HG03439 (cell line): ENCODE results near the gene PRR29.

Experiments
- ATAC-seq: cut with Tn5 transposase; IDR thresholded peaks from one replicate; pipeline ENCODE4 v1.9.1; 2021; ENCODE audit warnings: mild to moderate bottlenecking, moderate library complexity; ENCODE audit not compliant: unreplicated experiment

Gene PRR29

DNA sequence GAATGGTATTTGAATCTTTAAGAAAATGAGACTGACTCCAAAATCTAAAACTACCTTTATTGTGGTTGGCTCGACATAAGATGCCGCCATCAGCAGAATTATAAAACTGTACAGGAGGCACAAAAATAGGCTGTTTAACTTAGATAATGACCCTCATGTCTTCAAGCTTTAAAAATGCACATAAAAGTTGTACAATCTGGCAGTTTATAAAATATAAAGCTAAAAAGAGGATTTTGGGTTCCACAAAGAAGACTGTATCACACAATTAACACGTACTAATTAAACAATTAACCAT, 40.9 kb downstream of the PRR29 start:
- ATAC-seq = no peak

DNA sequence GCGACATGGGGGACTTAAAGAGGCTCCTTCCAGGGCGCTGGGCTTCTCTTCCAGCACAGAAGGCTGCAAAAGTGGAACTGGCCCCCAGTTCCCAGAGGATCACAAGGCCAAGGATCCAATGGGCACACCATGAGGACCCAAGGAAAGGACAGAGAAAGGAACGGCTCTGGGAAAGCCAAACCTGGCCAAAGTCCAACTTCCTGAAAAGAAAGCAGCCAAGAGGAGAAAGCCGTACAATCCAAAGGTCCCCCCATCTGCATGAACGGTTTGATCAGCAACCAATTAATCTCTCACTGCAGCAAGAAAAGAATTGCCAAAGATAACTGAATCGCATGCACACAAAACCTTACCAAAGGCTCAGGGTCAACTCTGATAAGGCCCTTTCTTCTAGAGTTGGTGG, 42.1 kb downstream of the PRR29 start:
- ATAC-seq = no peak

DNA sequence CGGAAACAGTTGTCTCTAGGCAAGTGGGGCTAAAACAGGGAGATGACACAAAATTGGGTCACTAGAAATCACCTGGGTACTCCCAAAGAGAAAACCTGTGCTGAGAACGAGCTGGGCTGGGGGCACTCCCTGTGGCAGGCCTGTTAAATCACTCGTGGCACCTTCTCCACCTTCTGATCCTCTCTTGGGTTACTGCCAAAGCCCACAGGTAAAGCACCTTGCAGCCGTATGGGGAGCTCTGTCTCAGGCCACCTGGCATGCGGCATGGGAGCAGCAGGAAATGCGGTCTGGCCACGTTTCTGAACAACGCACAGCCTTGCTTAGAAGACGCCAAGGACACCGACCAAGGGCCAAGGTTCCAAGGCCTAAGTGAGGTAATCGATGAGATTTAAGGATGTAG, 43.8 kb downstream of the PRR29 start:
- no peak for ATAC-seq

DNA sequence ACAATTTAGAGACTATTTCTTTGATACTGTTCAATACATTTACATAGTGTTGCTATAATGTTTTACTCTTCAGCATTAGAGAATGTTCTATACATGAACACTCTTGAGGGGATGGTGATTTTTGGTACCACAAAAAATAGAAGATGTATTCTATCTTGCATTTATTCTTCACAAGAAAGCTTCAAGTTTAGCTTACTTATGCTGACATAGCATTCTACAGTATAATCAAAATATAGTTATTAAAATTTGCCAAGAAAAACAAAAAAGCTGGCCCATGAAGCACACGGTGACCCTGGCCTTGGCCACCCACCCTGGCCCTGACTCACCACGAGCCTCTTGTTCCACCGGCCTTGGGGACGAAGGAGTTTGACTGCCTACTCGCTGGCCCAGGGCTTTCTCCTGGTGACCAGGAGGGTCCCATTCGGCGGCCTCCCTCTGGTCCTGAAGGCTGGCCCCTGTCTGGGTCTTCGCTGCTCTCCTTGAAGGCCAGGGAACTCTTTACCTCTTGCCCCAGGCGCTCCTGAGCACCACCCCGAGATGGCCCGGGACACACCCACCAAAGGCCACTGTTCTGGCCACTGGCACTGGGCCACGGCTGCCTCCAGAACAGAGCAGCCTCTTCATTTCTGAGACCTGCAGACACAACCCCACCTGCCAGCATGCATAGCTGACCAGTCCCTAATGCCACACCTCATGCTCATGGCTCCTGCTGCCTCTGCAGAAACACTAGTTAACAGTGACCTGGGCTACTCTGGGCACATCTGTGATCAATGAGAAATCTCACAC, 44.7 kb downstream of the PRR29 start:
- no peak for ATAC-seq

DNA sequence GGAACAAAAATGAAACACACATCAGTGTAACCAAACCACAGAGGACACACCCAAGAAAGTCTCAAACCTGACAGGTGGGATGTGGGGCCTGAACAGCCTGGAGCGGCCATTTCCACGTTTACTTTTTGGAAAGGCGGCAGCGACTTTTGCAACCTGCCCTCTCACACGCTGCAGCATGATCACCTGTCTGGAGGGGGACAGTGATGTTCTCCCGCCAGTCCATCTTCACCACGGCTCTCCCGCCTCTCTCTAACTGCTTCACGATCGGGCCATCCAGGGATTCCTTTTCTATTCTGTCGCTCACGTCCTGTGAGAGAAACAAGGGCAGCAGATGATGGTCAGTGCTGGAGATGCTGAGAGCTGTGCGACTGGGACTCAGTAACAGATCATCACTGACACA, 47.0 kb downstream of the PRR29 start:
- no peak for ATAC-seq

DNA sequence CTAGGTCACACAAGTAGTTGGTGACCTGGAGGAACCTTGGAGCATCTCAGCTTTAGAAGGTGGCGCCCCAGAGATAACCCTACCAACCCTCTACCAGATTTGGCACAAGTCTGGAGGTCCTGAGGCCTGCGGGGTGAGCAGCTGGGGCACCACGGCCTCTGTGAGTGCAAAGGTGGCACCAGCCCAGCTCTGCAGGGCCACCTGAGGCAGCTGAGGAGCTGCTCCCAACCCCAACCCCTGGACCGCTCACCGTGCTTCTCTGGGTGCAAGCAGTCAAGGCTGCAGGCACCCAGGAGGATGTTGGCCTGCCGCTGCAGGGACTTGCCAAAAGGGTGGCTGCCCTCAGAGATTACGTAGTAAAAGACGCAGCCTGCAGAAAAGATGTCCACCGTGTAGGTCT, 50.7 kb downstream of the PRR29 start:
- ATAC-seq = no peak

DNA sequence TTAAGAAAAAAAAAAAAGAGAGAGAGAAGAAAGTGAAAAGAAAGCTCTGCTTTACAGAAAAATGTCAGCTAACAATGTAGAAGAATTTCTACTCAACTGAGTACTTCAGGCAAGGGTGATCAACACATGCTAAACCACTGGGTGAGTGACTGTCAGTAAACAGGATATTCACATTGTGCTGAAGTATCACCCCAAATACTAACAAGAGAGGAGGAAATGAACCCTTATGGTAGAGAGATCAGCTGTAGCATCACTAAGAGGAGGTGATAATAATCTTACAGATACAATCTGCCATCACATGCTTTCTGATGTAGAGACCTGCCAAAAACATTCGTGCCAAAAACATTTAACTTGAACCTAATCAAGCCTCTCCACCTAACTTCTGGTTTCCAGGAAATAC, 53.0 kb downstream of the PRR29 start:
- no peak for ATAC-seq

DNA sequence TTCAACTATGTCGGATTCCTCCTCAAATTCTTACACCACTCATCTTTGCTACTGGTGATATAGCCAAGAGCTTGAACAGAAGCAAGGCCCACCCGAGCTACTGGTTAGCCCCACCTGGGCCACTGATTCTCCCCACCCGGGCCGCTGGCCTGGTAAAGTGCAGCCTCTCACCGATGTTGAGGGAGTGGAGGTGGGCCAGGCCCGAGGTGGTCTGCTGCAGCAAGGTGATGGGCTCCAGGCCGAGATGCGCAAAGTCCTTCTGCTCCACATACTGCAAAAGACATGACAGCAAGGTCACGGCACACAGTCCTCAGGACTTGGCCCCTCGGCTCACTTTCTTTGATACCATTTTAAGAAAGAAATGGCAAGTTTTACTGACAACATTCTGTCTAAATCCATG, 55.0 kb downstream of the PRR29 start:
- no peak for ATAC-seq
